HCT116 (cell line): ENCODE measurements around the gene MESP2. TPM values are rescaled to one million over a fixed set of nuclear protein-coding genes. Genes with fewer than 3 reads are reported as not detected.

Experiments
- ATAC-seq: fragments of 200-7000 bp; cut with Tn5 transposase; 2 replicates; pipeline ENCODE4 v1.9.1; 2020; ENCODE audit warnings: mild to moderate bottlenecking, moderate library complexity
- BruUV-seq: library from RNA; stranded (reverse); fragments of 400-500 nt; replicated peaks from 2 replicates; lab custom pipeline; 2021; lab: Mats Ljungman, UMichigan
- CTCF ChIA-PET: fragments of 300-600 bp; sonication (Branson Sonifier 250); formaldehyde crosslinking; loops from one replicate; lab custom pipeline; 2021; ENCODE audit warnings: antibody characterized with exemption; lab: Charles Lee
- POLR2A ChIA-PET: fragments of 300-600, 350-600 bp; sonication (Branson Sonifier 250); formaldehyde crosslinking; loops from one replicate; lab custom pipeline; 2021; ENCODE audit warnings: antibody characterized with exemption; lab: Charles Lee
- RAD21 ChIA-PET, 2 experiments: fragments of 300-600 bp; sonication (Branson Sonifier 250); formaldehyde crosslinking; loops; one replicate each; lab custom pipeline; 2023; ENCODE audit warnings: low total read pairs in 2 of 2; ENCODE audit not compliant: uncharacterized antibody in 2 of 2, unreplicated experiment in 2 of 2, low non-redundant PET in 1 of 2; lab: Charles Lee
- DNase-seq: peaks from one replicate; pipeline ENCODE4 v3.0.0-alpha.2; 2010; ENCODE audit warnings: low read depth, low spot score
- H2AFZ ChIP-seq: fragments of 200-600 bp; shearing (Covaris generic), sonication (generic); 2 replicates; pipeline ENCODE4 v1.6.1; 2017; ENCODE audit warnings: low read depth, mixed run types, mixed read lengths, antibody characterized with exemption, low read length; ENCODE audit not compliant: poor library complexity, severe bottlenecking
- H3K27ac ChIP-seq: 2 replicates; pipeline ENCODE4 v1.5.1; 2012; ENCODE audit warnings: low read depth, low read length
- H3K27me3 ChIP-seq: fragments of 200-600 bp; sonication (generic); 2 replicates; pipeline ENCODE4 v1.6.1; 2016; ENCODE audit warnings: mixed run types, low read length, mixed read lengths; ENCODE audit not compliant: insufficient read depth
- H3K36me3 ChIP-seq, 2 experiments: fragments of 200-500 bp in 1 of 2; fragments of 200-600 bp in 1 of 2; sonication (Bioruptor generic) in 1 of 2; sonication (generic) in 1 of 2; 2 replicates each; pipeline versions ENCODE4 v1.5.1 to v1.6.1; 2014 to 2016; ENCODE audit warnings: low read length in 2 of 2, inconsistent platforms in 1 of 2, mixed read lengths in 1 of 2, mixed run types in 1 of 2; ENCODE audit not compliant: insufficient read depth in 2 of 2, control insufficient read depth in 1 of 2
- H3K4me1 ChIP-seq, 2 experiments: fragments of 200-600 bp in 1 of 2; sonication (generic) in 1 of 2; 2 replicates each; pipeline versions ENCODE4 v1.5.1 to v1.6.1; 2012 to 2017; ENCODE audit warnings: low read length in 2 of 2, inconsistent platforms in 1 of 2, mild to moderate bottlenecking in 1 of 2, mixed read lengths in 1 of 2, mixed run types in 1 of 2, moderate library complexity in 1 of 2; ENCODE audit not compliant: insufficient read depth in 2 of 2, control insufficient read depth in 1 of 2
- H3K4me2 ChIP-seq: fragments of 200-600 bp; sonication (generic); 2 replicates; pipeline ENCODE4 v1.6.1; 2017; ENCODE audit warnings: mixed run types, low read length, mixed read lengths
- H3K4me3 ChIP-seq, 2 experiments: fragments of 200-600 bp in 1 of 2; sonication (generic) in 1 of 2; replicated peaks in 1 of 2; 2 replicates each; pipeline ENCODE4 v1.5.1; 2011 to 2016; ENCODE audit warnings: low read length in 2 of 2, control low read depth in 1 of 2, low read depth in 1 of 2, mild to moderate bottlenecking in 1 of 2, mixed read lengths in 1 of 2, mixed run types in 1 of 2
- H3K79me2 ChIP-seq: fragments of 200-600 bp; sonication (generic); 2 replicates; pipeline ENCODE4 v1.6.1; 2017; ENCODE audit warnings: mild to moderate bottlenecking, mixed run types, low read length, moderate library complexity, mixed read lengths; ENCODE audit not compliant: insufficient read depth
- H3K9ac ChIP-seq: fragments of 200-600 bp; sonication (generic); 2 replicates; pipeline ENCODE4 v1.6.1; 2016; ENCODE audit warnings: low read length, mixed read lengths
- H3K9me2 ChIP-seq: fragments of 200-600 bp; sonication (generic), shearing (Covaris generic); 2 replicates; pipeline ENCODE4 v1.6.1; 2017; ENCODE audit warnings: mixed run types, mild to moderate bottlenecking, moderate library complexity; ENCODE audit not compliant: insufficient read depth
- H3K9me3 ChIP-seq, 2 experiments: fragments of 200-500 bp in 1 of 2; fragments of 200-600 bp in 1 of 2; sonication (Bioruptor generic) in 1 of 2; sonication (generic) in 1 of 2; 2 replicates each; pipeline ENCODE4 v1.6.1; 2014 to 2017; ENCODE audit warnings: low read length in 2 of 2, mixed read lengths in 2 of 2, inconsistent platforms in 1 of 2, low read depth in 1 of 2, mild to moderate bottlenecking in 1 of 2, mixed run types in 1 of 2, moderate library complexity in 1 of 2; ENCODE audit not compliant: control insufficient read depth in 1 of 2, insufficient read depth in 1 of 2
- H4K20me1 ChIP-seq: fragments of 200-600 bp; sonication (generic), shearing (Covaris generic); 2 replicates; pipeline ENCODE4 v1.6.1; 2017; ENCODE audit warnings: mixed run types, mild to moderate bottlenecking, moderate library complexity; ENCODE audit not compliant: insufficient read depth
- CBX3 ChIP-seq: IDR thresholded peaks from 2 replicates; pipeline ENCODE4 v1.6.1; 2012; ENCODE audit warnings: low read depth
- CEBPB ChIP-seq: IDR thresholded peaks from 2 replicates; pipeline ENCODE4 v1.6.1; 2012; ENCODE audit warnings: low read depth
- EZH2 ChIP-seq: fragments of 200-600 bp; sonication (generic); IDR thresholded peaks from 2 replicates; pipeline ENCODE4 v1.6.1; 2017; ENCODE audit warnings: antibody characterized with exemption, mixed run types
- EZH2phosphoT487 ChIP-seq: fragments of 200-600 bp; IDR thresholded peaks from 2 replicates; pipeline ENCODE4 v1.6.1; 2018; ENCODE audit warnings: antibody characterized with exemption, borderline replicate concordance
- FOSL1 ChIP-seq: IDR thresholded peaks from 2 replicates; pipeline ENCODE4 v1.6.1; 2012; ENCODE audit warnings: low read depth
- JUND ChIP-seq: IDR thresholded peaks from 2 replicates; pipeline ENCODE4 v1.6.1; 2012
- POLR2A ChIP-seq: IDR thresholded peaks from 2 replicates; pipeline ENCODE4 v1.7.0; 2011; ENCODE audit warnings: borderline replicate concordance; ENCODE audit not compliant: insufficient read depth, insufficient read length; ENCODE audit errors: extremely low read depth
- SIN3A ChIP-seq: IDR thresholded peaks from 2 replicates; pipeline ENCODE4 v1.6.1; 2012; ENCODE audit warnings: low read depth
- SP1 ChIP-seq: IDR thresholded peaks from 2 replicates; pipeline ENCODE4 v1.6.1; 2012; ENCODE audit warnings: low read depth
- SRF ChIP-seq: IDR thresholded peaks from 2 replicates; pipeline ENCODE4 v1.6.1; 2012; ENCODE audit warnings: low read depth
- TCF7L2 ChIP-seq: IDR thresholded peaks from 2 replicates; pipeline ENCODE4 v1.7.0; 2011; ENCODE audit warnings: borderline replicate concordance, inconsistent platforms; ENCODE audit not compliant: insufficient read depth, insufficient read length; ENCODE audit errors: extremely low read depth
- YY1 ChIP-seq: IDR thresholded peaks from 2 replicates; pipeline ENCODE4 v1.6.1; 2011; ENCODE audit warnings: low read length, low read depth, moderate library complexity, mild to moderate bottlenecking; ENCODE audit not compliant: insufficient replicate concordance; ENCODE audit errors: extremely low read depth
- ZFX ChIP-seq: fragments of 450-650 bp; IDR thresholded peaks from 2 replicates; pipeline ENCODE4 v1.6.1; 2017
- intact Hi-C: fragments of 100-400 bp; cut with micrococcal nuclease; formaldehyde crosslinking; loops from 2 replicates; pipeline ENCODE4 v1.10.0; 2022
- total RNA-seq: library from RNA; stranded (reverse); gene quantifications from one replicate; pipeline ENCODE4 v1.2.1, GENCODE V29; 2021; ENCODE audit not compliant: unreplicated experiment
- TF ChIP-seq, protein P1 (sequence below): IDR thresholded peaks from 2 replicates; pipeline ENCODE4 v1.6.1; 2011; ENCODE audit warnings: mild to moderate bottlenecking, low read length, moderate library complexity; ENCODE audit not compliant: insufficient replicate concordance; ENCODE audit errors: extremely low read depth
- TF ChIP-seq, protein P2 (sequence below): IDR thresholded peaks from 2 replicates; pipeline ENCODE4 v1.6.1; 2012
- TF ChIP-seq, protein P3 (sequence below), 3 experiments: fragments of 200-600 bp in 1 of 3; sonication (generic) in 1 of 3; IDR thresholded peaks in 2 of 3; conservative IDR thresholded peaks in 1 of 3; 2 replicates each; pipeline ENCODE4 v1.5.1; 2012 to 2017; ENCODE audit warnings: low read depth in 2 of 3, low read length in 2 of 3, antibody characterized with exemption in 1 of 3, borderline replicate concordance in 1 of 3, control low read depth in 1 of 3, mild to moderate bottlenecking in 1 of 3, mixed read lengths in 1 of 3, mixed run types in 1 of 3, moderate library complexity in 1 of 3; ENCODE audit not compliant: insufficient read depth in 1 of 3

MESP2 gene
- total RNA-seq, 1 experiment from 2014 or later: 0.20 TPM

DNA sequence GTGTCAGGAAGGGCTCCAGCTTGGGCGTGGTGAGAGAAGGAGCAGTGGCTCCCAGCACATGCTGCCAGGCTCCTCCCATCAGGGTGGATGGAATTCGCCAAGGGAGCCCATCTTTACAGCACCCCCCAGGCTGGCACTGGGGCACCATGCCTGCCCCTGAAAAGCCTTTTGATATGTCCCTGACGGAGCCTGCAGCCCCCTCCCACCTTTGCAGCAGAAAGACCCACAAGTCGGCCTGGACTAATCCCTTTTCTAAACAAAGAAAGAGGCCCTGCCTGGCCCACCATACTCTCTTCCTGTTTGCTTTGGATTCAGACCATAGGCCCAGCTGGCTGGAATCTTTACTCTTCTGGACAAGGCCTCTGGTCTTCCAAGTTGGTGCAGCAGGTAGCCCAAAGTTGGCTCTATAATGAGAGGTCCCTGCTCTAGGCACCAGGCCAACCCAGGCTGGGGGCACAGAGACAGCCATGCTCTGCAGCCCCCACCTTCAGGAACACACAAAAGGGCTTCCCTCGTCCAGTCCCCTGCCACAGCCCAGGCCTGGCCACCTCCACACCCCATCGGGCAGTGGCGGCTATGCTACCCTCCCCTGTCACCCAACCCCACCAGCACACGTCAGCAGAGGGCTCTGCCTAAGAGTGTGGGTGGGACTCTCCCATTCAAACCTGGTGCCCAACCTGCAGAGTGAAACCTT, 33.1 kb downstream of the MESP2 start:
- TF ChIP-seq TCF7L2 (no peak), SIN3A (no peak), SRF (no peak), CEBPB (no peak), JUND (no peak), POLR2A (no peak), CBX3 (no peak), EZH2 (no peak), EZH2phosphoT487 (no peak), YY1 (no peak), FOSL1 (no peak), SP1 (no peak), ZFX (no peak)
- TF ChIP-seq, protein P1, sequence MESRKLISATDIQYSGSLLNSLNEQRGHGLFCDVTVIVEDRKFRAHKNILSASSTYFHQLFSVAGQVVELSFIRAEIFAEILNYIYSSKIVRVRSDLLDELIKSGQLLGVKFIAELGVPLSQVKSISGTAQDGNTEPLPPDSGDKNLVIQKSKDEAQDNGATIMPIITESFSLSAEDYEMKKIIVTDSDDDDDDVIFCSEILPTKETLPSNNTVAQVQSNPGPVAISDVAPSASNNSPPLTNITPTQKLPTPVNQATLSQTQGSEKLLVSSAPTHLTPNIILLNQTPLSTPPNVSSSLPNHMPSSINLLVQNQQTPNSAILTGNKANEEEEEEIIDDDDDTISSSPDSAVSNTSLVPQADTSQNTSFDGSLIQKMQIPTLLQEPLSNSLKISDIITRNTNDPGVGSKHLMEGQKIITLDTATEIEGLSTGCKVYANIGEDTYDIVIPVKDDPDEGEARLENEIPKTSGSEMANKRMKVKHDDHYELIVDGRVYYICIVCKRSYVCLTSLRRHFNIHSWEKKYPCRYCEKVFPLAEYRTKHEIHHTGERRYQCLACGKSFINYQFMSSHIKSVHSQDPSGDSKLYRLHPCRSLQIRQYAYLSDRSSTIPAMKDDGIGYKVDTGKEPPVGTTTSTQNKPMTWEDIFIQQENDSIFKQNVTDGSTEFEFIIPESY: no peak
- TF ChIP-seq, protein P2, sequence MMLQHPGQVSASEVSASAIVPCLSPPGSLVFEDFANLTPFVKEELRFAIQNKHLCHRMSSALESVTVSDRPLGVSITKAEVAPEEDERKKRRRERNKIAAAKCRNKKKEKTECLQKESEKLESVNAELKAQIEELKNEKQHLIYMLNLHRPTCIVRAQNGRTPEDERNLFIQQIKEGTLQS: no peak
- TF ChIP-seq, protein P3, sequence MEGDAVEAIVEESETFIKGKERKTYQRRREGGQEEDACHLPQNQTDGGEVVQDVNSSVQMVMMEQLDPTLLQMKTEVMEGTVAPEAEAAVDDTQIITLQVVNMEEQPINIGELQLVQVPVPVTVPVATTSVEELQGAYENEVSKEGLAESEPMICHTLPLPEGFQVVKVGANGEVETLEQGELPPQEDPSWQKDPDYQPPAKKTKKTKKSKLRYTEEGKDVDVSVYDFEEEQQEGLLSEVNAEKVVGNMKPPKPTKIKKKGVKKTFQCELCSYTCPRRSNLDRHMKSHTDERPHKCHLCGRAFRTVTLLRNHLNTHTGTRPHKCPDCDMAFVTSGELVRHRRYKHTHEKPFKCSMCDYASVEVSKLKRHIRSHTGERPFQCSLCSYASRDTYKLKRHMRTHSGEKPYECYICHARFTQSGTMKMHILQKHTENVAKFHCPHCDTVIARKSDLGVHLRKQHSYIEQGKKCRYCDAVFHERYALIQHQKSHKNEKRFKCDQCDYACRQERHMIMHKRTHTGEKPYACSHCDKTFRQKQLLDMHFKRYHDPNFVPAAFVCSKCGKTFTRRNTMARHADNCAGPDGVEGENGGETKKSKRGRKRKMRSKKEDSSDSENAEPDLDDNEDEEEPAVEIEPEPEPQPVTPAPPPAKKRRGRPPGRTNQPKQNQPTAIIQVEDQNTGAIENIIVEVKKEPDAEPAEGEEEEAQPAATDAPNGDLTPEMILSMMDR (IDR thresholded peaks at IDR 0.05 in 2 of 3, conservative IDR thresholded peaks at IDR 0.05 in 1 of 3; ENCODE audit: borderline replicate concordance in 1 of 3, insufficient read depth in 1 of 3, low read depth in 2 of 3, low read length in 2 of 3): no peak
- Histone ChIP-seq H3K4me3 (no peak overlapping the region), H4K20me1 (no peaks in the 10 kb centered on the region), H2AFZ (no peak overlapping the region), H3K4me2 (no peak overlapping the region), H3K79me2 (no peaks in the 10 kb centered on the region), H3K9ac (no peak overlapping the region), H3K9me3 (no peaks in the 10 kb centered on the region), H3K27ac (no peak overlapping the region), H3K27me3 (no peaks in the 10 kb centered on the region), H3K36me3 (no peaks in the 10 kb centered on the region), H3K4me1 (peaks cover 4 to 21% of the 10 kb centered on the region in 2 experiments; a peak in 2 of 4 replicates), H3K9me2 (no peaks in the 10 kb centered on the region)
- ChIA-PET CTCF (no interaction called here), POLR2A (no interaction called here), RAD21 (no interaction called here)
- intact Hi-C loops: no loop called here
- BruUV-seq: no TSS peak
- no peak for DNase-seq
- ATAC-seq: no peak
